DOHH2 (cell line): ENCODE measurements around the gene AFG3L2.

Experiments used
- H3F3A ChIP-seq: fragments of 200-600 bp; sonication (generic), shearing (Covaris generic); 2 replicates; pipeline ENCODE4 v1.6.0; 2016; ENCODE audit warnings: antibody characterized with exemption, mild to moderate bottlenecking; ENCODE audit not compliant: control insufficient read depth, insufficient read depth
- H3K27ac ChIP-seq: fragments of 200-600 bp; sonication (generic); 2 replicates; pipeline ENCODE4 v1.5.1; 2014; ENCODE audit warnings: low read depth, mild to moderate bottlenecking, low read length, moderate library complexity
- H3K27me3 ChIP-seq: fragments of 200-600 bp; sonication (generic); 2 replicates; pipeline ENCODE4 v1.6.1; 2014; ENCODE audit warnings: mild to moderate bottlenecking, low read length, mixed read lengths; ENCODE audit not compliant: control insufficient read depth
- H3K36me3 ChIP-seq: fragments of 200-600 bp; sonication (generic); 2 replicates; pipeline ENCODE4 v1.6.1; 2014; ENCODE audit warnings: mild to moderate bottlenecking, low read length, moderate library complexity, mixed read lengths; ENCODE audit not compliant: control insufficient read depth
- H3K4me1 ChIP-seq: fragments of 200-600 bp; sonication (generic); 2 replicates; pipeline ENCODE4 v1.6.1; 2014; ENCODE audit warnings: mild to moderate bottlenecking, low read length, mixed read lengths; ENCODE audit not compliant: control insufficient read depth
- H3K4me2 ChIP-seq: fragments of 200-600 bp; sonication (generic); 2 replicates; pipeline ENCODE4 v1.6.0; 2014; ENCODE audit warnings: mild to moderate bottlenecking, low read length, moderate library complexity
- H3K4me3 ChIP-seq: fragments of 200-600 bp; sonication (generic); 2 replicates; pipeline ENCODE4 v1.5.1; 2014; ENCODE audit warnings: mild to moderate bottlenecking, low read length, mixed read lengths
- H3K79me2 ChIP-seq: fragments of 200-600 bp; sonication (generic); 2 replicates; pipeline ENCODE4 v1.6.1; 2014; ENCODE audit warnings: mild to moderate bottlenecking, low read length, mixed read lengths; ENCODE audit not compliant: control insufficient read depth
- H3K9me2 ChIP-seq: fragments of 200-600 bp; sonication (generic); replicated peaks from 2 replicates; pipeline ENCODE4 v1.6.1; 2014; ENCODE audit warnings: mild to moderate bottlenecking, low read length, mixed read lengths; ENCODE audit not compliant: control insufficient read depth
- H3K9me3 ChIP-seq: fragments of 200-600 bp; sonication (generic); 2 replicates; pipeline ENCODE4 v1.6.1; 2014; ENCODE audit warnings: antibody characterized with exemption, low read length, mixed read lengths; ENCODE audit not compliant: control insufficient read depth, insufficient read depth
- H4K20me1 ChIP-seq: fragments of 200-600 bp; sonication (generic); 2 replicates; pipeline ENCODE4 v1.6.0; 2014; ENCODE audit warnings: low read depth, mild to moderate bottlenecking, antibody characterized with exemption, low read length, moderate library complexity; ENCODE audit not compliant: control insufficient read depth, insufficient read depth
- EZH2phosphoT487 ChIP-seq: fragments of 200-600 bp; sonication (generic); IDR thresholded peaks from 2 replicates; pipeline ENCODE4 v1.6.1; 2017; ENCODE audit warnings: borderline replicate concordance, mild to moderate bottlenecking, antibody characterized with exemption, low read length, moderate library complexity, mixed read lengths
- TF ChIP-seq, protein P1 (sequence below): fragments of 200-600 bp; sonication (generic); IDR thresholded peaks from one replicate; pipeline ENCODE4 v1.5.1; 2014; ENCODE audit warnings: antibody characterized with exemption, mild to moderate bottlenecking, low read depth, low read length; ENCODE audit not compliant: poor library complexity, severe bottlenecking

The AFG3L2 gene

DNA sequence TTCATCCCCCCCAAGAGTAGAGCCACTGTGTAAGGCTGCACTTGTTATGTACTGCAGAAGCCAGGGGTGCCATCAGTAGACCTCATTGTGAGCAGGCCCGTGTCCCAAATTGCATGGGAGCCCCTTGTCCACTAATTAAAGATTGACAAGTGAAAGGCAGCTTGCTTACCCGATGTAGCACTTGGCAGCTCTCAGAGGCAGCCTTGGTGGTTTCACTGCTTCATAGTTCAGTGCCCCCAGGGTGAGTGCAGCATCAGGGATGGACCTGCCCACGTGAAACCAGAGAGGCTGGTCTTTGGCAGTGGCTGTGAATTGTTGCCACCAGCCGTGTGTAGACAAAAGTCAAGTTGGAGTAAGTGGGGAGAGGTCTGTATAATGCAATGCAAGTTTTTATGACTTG, 55.7 kb downstream of the AFG3L2 start:
- H3K4me1 ChIP-seq = no peaks in the 10 kb centered on the region; the same call in 1 of the 2 replicates
- H3K27ac ChIP-seq = no peak overlapping the region
- H3K9me2 ChIP-seq = no peaks in the 10 kb centered on the region
- no peaks in the 10 kb centered on the region for H4K20me1 ChIP-seq
- no peak overlapping the region for H3K4me3 ChIP-seq
- TF ChIP-seq EZH2phosphoT487 = no peak
- TF ChIP-seq, protein P1, sequence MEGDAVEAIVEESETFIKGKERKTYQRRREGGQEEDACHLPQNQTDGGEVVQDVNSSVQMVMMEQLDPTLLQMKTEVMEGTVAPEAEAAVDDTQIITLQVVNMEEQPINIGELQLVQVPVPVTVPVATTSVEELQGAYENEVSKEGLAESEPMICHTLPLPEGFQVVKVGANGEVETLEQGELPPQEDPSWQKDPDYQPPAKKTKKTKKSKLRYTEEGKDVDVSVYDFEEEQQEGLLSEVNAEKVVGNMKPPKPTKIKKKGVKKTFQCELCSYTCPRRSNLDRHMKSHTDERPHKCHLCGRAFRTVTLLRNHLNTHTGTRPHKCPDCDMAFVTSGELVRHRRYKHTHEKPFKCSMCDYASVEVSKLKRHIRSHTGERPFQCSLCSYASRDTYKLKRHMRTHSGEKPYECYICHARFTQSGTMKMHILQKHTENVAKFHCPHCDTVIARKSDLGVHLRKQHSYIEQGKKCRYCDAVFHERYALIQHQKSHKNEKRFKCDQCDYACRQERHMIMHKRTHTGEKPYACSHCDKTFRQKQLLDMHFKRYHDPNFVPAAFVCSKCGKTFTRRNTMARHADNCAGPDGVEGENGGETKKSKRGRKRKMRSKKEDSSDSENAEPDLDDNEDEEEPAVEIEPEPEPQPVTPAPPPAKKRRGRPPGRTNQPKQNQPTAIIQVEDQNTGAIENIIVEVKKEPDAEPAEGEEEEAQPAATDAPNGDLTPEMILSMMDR = no peak
- no peaks in the 10 kb centered on the region for H3K79me2 ChIP-seq
- H3K9me3 ChIP-seq = no peaks in the 10 kb centered on the region
- no peaks in the 10 kb centered on the region for H3F3A ChIP-seq
- H3K4me2 ChIP-seq = no peak overlapping the region
- peaks cover 18% of the 10 kb centered on the region for H3K36me3 ChIP-seq
- no peaks in the 10 kb centered on the region for H3K27me3 ChIP-seq

DNA sequence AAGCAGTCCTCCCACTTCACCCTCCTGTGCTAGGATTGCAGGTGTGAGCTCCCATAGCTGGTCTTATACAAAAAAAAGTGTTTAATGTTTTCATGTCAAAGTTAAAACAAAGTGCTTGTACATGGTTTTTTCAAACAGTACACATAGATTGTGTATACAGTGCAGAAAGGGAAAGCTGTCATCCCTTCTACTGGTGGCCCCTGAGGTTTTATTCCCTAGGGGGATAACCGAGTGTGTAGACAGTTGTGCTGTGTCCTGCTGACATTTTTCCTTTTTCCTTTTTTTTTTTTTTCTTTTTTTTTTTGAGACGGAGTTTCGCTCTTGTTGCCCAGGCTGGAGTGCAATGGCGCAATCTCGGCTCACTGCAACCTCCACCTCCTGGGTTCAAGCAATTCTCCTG, 58.2 kb downstream of the AFG3L2 start:
- no peaks in the 10 kb centered on the region for H3K9me2 ChIP-seq
- no peak overlapping the region for H3K4me3 ChIP-seq
- no peaks in the 10 kb centered on the region for H3K9me3 ChIP-seq
- H3K4me1 ChIP-seq = peaks cover 3% of the 10 kb centered on the region; the same call in 1 of the 2 replicates
- no peak overlapping the region for H3K27ac ChIP-seq
- no peaks in the 10 kb centered on the region for H3K79me2 ChIP-seq
- TF ChIP-seq, protein P1 = no peak
- H3K36me3 ChIP-seq = peaks cover 3% of the 10 kb centered on the region; the same call in 1 of the 2 replicates
- no peaks in the 10 kb centered on the region for H3F3A ChIP-seq
- no peaks in the 10 kb centered on the region for H4K20me1 ChIP-seq
- H3K27me3 ChIP-seq = no peaks in the 10 kb centered on the region
- H3K4me2 ChIP-seq = no peak overlapping the region

DNA sequence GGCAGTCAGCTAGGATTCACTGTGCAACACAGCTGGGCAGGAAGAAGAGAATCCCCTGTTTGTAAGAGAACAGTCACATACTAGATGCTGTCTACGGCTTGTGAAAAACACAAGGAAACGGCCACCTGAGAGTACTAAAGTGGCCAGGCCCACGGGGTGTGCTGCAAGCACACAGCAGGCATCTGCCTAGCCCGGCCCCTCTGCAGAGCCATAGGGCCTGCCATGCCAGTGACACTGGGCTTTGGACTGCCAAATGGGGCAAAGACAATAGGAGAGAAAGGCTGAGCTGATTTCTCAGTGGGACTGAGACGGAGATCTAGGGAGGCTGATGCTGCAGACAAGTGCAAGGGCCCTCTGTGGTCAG, 58.7 kb downstream of the AFG3L2 start:
- Histone ChIP-seq H3K4me1 (peaks cover 3% of the 10 kb centered on the region; the same call in 1 of the 2 replicates), H3F3A (no peaks in the 10 kb centered on the region), H3K9me3 (peaks cover 5% of the 10 kb centered on the region; the same call in 1 of the 2 replicates), H3K27ac (no peak overlapping the region), H4K20me1 (no peaks in the 10 kb centered on the region), H3K27me3 (no peaks in the 10 kb centered on the region), H3K4me3 (no peak overlapping the region), H3K4me2 (no peak overlapping the region), H3K36me3 (peaks cover 3% of the 10 kb centered on the region; the same call in 1 of the 2 replicates), H3K9me2 (no peaks in the 10 kb centered on the region), H3K79me2 (no peaks in the 10 kb centered on the region)
- TF ChIP-seq, protein P1 = no peak
- TF ChIP-seq EZH2phosphoT487 = no peak
